SK-N-SH (cell line): ENCODE data around the gene NCOA5. TPM values are rescaled to one million over a fixed set of nuclear protein-coding genes. Genes with fewer than 3 reads are reported as not detected.

Experiments
- CTCF ChIA-PET: fragments of 300-600, 350-600 bp; formaldehyde crosslinking; extraction: SDS; loops from one replicate; lab custom pipeline; 2021; lab: Yijun Ruan, JAX
- POLR2A ChIA-PET: fragments of 350-600 bp; sonication (Branson Sonifier 250); formaldehyde crosslinking; extraction: SDS; loops from one replicate; lab custom pipeline; 2020; ENCODE audit warnings: antibody characterized with exemption, inconsistent platforms; lab: Yijun Ruan, JAX
- DNase-seq: peaks from one replicate; pipeline ENCODE4 v3.0.0; 2012
- H2AFZ ChIP-seq: fragments of 200-600 bp; sonication (generic); 2 replicates; pipeline ENCODE4 v1.8.1; 2016; ENCODE audit warnings: antibody characterized with exemption, mild to moderate bottlenecking, low read depth
- H3F3A ChIP-seq: fragments of 200-600 bp; sonication (generic); replicated peaks from 2 replicates; pipeline ENCODE3; 2016; ENCODE audit warnings: antibody characterized with exemption, mild to moderate bottlenecking; ENCODE audit not compliant: insufficient read depth
- H3K27ac ChIP-seq, 2 experiments: fragments of 200-500 bp in 1 of 2; fragments of 200-600 bp in 1 of 2; sonication (Bioruptor generic) in 1 of 2; sonication (generic), shearing (Covaris generic) in 1 of 2; 2 replicates each; pipeline versions ENCODE4 v1.5.1 to v1.6.1; 2014 to 2016; ENCODE audit warnings: low read depth in 2 of 2, inconsistent platforms in 1 of 2, low read length in 1 of 2, mild to moderate bottlenecking in 1 of 2, mixed read lengths in 1 of 2
- H3K27me3 ChIP-seq: fragments of 200-600 bp; sonication (generic), shearing (Covaris generic); 2 replicates; pipeline ENCODE4 v1.6.1; 2016; ENCODE audit warnings: mixed run types; ENCODE audit not compliant: insufficient read depth
- H3K36me3 ChIP-seq, 2 experiments: fragments of 200-500 bp in 1 of 2; fragments of 200-600 bp in 1 of 2; sonication (Bioruptor generic) in 1 of 2; sonication (generic) in 1 of 2; replicated peaks in 1 of 2; 2 replicates each; pipeline versions ENCODE3 to v1.5.1; 2014 to 2016; ENCODE audit warnings: low read length in 1 of 2, mild to moderate bottlenecking in 1 of 2; ENCODE audit not compliant: insufficient read depth in 2 of 2, control insufficient read depth in 1 of 2
- H3K4me1 ChIP-seq, 2 experiments: fragments of 200-500 bp in 1 of 2; fragments of 200-600 bp in 1 of 2; sonication (Bioruptor generic) in 1 of 2; sonication (generic), shearing (Covaris generic) in 1 of 2; 2 replicates each; pipeline versions ENCODE4 v1.5.1 to v1.6.1; 2014 to 2016; ENCODE audit warnings: low read depth in 1 of 2, low read length in 1 of 2, mixed run types in 1 of 2; ENCODE audit not compliant: insufficient read depth in 2 of 2, control insufficient read depth in 1 of 2
- H3K4me2 ChIP-seq: fragments of 200-600 bp; sonication (generic), shearing (Covaris generic); 2 replicates; pipeline ENCODE4 v1.6.1; 2017; ENCODE audit warnings: mixed run types
- H3K4me3 ChIP-seq, 2 experiments: fragments of 200-500 bp in 1 of 2; fragments of 200-600 bp in 1 of 2; sonication (Bioruptor generic) in 1 of 2; sonication (generic), shearing (Covaris generic) in 1 of 2; 2 replicates each; pipeline versions ENCODE4 v1.5.1 to v1.8.1; 2014 to 2016; ENCODE audit warnings: low read depth in 2 of 2, inconsistent platforms in 1 of 2, low read length in 1 of 2, mild to moderate bottlenecking in 1 of 2, mixed read lengths in 1 of 2, moderate library complexity in 1 of 2
- H3K79me2 ChIP-seq: fragments of 200-600 bp; sonication (generic); 2 replicates; pipeline ENCODE4 v1.8.1; 2017; ENCODE audit warnings: mild to moderate bottlenecking; ENCODE audit not compliant: insufficient read depth
- H3K9ac ChIP-seq: fragments of 200-600 bp; sonication (generic); 2 replicates; pipeline ENCODE4 v1.6.1; 2017; ENCODE audit warnings: mixed run types
- H3K9me2 ChIP-seq: fragments of 200-600 bp; sonication (generic); 2 replicates; pipeline ENCODE4 v1.6.1; 2017; ENCODE audit warnings: mixed run types
- H3K9me3 ChIP-seq: fragments of 200-600 bp; sonication (generic); 2 replicates; pipeline ENCODE4 v1.6.1; 2017; ENCODE audit warnings: mixed run types, mild to moderate bottlenecking, moderate library complexity
- H4K20me1 ChIP-seq: fragments of 200-600 bp; sonication (generic); 2 replicates; pipeline ENCODE4 v1.6.1; 2017; ENCODE audit warnings: mild to moderate bottlenecking, mixed run types; ENCODE audit not compliant: insufficient read depth
- ELF1 ChIP-seq: IDR thresholded peaks from 2 replicates; pipeline ENCODE4 v1.4.0; 2012
- EP300 ChIP-seq, 2 experiments: IDR thresholded peaks; 2 replicates each; pipeline versions ENCODE4 v1.4.0 to v1.6.1; 2012; ENCODE audit warnings: borderline replicate concordance in 1 of 2, low read depth in 1 of 2, low read length in 1 of 2
- JUND ChIP-seq: IDR thresholded peaks from 2 replicates; pipeline ENCODE4 v1.4.0; 2012
- MEF2A ChIP-seq: IDR thresholded peaks from 2 replicates; pipeline ENCODE4 v1.4.0; 2012; ENCODE audit warnings: low read depth, borderline replicate concordance
- PBX3 ChIP-seq: IDR thresholded peaks from 2 replicates; pipeline ENCODE4; 2012
- POLR2AphosphoS5 ChIP-seq: IDR thresholded peaks from 2 replicates; pipeline ENCODE4 v1.6.1; 2012; ENCODE audit warnings: low read depth, low read length
- RCOR1 ChIP-seq: fragments of 150-350 bp; IDR thresholded peaks from 2 replicates; pipeline ENCODE4 v1.6.1; 2017; ENCODE audit warnings: antibody characterized with exemption, low read length
- REST ChIP-seq: IDR thresholded peaks from 2 replicates; pipeline ENCODE4 v1.6.1; 2012; ENCODE audit warnings: mild to moderate bottlenecking, low read depth, low read length, moderate library complexity
- SIN3A ChIP-seq: IDR thresholded peaks from 2 replicates; pipeline ENCODE4 v1.6.1; 2012; ENCODE audit warnings: low read depth, mild to moderate bottlenecking, low read length, moderate library complexity, borderline replicate concordance
- TEAD4 ChIP-seq: IDR thresholded peaks from 2 replicates; pipeline ENCODE4 v1.4.0; 2012; ENCODE audit warnings: mild to moderate bottlenecking, borderline replicate concordance; ENCODE audit not compliant: insufficient read depth
- USF1 ChIP-seq: IDR thresholded peaks from 2 replicates; pipeline ENCODE4 v1.4.0; 2012; ENCODE audit warnings: low read depth, borderline replicate concordance
- WGBS: methylation state at CpG from one replicate; pipeline ENCODE4 v1.1.6; 2017; ENCODE audit warnings: low lambda C conversion rate; 5-methylcytosine and 5-hydroxymethylcytosine counted together
- polyA plus RNA-seq, 3 experiments: library from polyadenylated mRNA; depleted of rRNA; stranded (reverse); fragments of >200 nt; gene quantifications; 2 replicates each; pipeline ENCODE4 v1.2.3, GENCODE V29; 2012
- TF ChIP-seq, protein P1 (sequence below): IDR thresholded peaks from 2 replicates; pipeline ENCODE4 v1.4.0; 2012; ENCODE audit warnings: low read depth
- TF ChIP-seq, protein P2 (sequence below): fragments of 150-350 bp; IDR thresholded peaks from 2 replicates; pipeline ENCODE4 v1.6.1; 2017; ENCODE audit warnings: antibody characterized with exemption, low read length, low read depth, borderline replicate concordance

NCOA5 gene
- polyA plus RNA-seq, 1 of the 3 experiments (the other 2 are of a cell fraction), result 20.4 TPM

GRCh38 chr20:46043556-46043955 lies 46.2 kb downstream of the NCOA5 start:
- POLR2A ChIA-PET, result no interaction called here
- 26% methylated on average over 7 of the region's 7 CpGs for WGBS

DNA sequence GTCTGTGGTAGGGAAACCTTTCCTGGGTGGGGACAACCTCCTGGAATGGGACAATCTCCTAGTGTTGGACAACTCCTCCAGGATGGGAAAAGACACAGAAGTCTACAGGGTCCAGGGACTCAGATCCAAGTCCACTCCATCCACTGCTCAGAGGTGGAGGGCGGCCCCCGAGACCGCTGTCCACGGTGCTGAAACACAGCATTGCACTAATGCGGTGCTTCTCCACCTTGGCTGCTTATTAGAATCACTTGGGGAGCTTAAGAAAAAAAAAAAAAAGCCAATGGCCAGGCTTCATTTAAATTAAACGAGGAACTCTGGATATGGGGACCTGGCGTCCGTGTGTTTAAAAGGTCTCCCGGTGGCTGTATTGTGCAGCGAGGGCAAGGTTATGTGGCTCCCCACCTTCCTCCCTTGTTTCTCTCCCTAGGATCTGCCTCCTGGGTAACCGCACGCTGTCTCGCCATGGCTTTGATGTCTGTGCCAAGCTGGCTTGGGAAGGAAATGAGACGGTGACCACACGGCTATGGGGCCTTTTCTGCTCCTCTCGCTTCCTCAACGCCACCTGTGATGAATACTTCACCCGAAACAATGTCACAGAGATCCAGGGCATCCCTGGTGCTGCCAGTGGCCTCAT lies 48.7 kb downstream of the NCOA5 start:
- WGBS, result 59% methylated on average over 18 of the region's 18 CpGs
- no peak for DNase-seq
- Histone ChIP-seq H3K36me3 (no peaks in the 10 kb centered on the region), H3F3A (no peaks in the 10 kb centered on the region), H3K27ac (no peak overlapping the region), H3K4me3 (no peak overlapping the region), H3K9ac (no peak overlapping the region), H3K9me2 (no peaks in the 10 kb centered on the region), H4K20me1 (no peaks in the 10 kb centered on the region; the same call in 1 of the 2 replicates), H3K9me3 (no peaks in the 10 kb centered on the region), H3K27me3 (no peaks in the 10 kb centered on the region), H3K4me2 (no peak overlapping the region), H3K4me1 (no peaks in the 10 kb centered on the region), H2AFZ (no peak overlapping the region), H3K79me2 (no peaks in the 10 kb centered on the region)
- ChIA-PET CTCF (no interaction called here), POLR2A (no interaction called here)
- TF ChIP-seq, protein P1, sequence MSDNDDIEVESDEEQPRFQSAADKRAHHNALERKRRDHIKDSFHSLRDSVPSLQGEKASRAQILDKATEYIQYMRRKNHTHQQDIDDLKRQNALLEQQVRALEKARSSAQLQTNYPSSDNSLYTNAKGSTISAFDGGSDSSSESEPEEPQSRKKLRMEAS, result no peak
- TF ChIP-seq EP300 (IDR thresholded peaks at IDR 0.05; ENCODE audit: borderline replicate concordance in 1 of 2, low read depth in 1 of 2, low read length in 1 of 2) (no peak), REST (peak; percentile 96), MEF2A (no peak)
- TF ChIP-seq, protein P2, sequence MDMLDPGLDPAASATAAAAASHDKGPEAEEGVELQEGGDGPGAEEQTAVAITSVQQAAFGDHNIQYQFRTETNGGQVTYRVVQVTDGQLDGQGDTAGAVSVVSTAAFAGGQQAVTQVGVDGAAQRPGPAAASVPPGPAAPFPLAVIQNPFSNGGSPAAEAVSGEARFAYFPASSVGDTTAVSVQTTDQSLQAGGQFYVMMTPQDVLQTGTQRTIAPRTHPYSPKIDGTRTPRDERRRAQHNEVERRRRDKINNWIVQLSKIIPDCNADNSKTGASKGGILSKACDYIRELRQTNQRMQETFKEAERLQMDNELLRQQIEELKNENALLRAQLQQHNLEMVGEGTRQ, result no peak

More at GRCh38 chr20:46043556-46043955, 46.2 kb downstream of the NCOA5 start:
- DNase-seq, result no peak
- Histone ChIP-seq H3K4me3 (no peak overlapping the region), H2AFZ (no peak overlapping the region), H3K79me2 (no peaks in the 10 kb centered on the region), H3K9ac (no peak overlapping the region), H3K9me3 (no peaks in the 10 kb centered on the region), H3K27ac (no peak overlapping the region), H4K20me1 (no peaks in the 10 kb centered on the region; the same call in 1 of the 2 replicates), H3F3A (no peaks in the 10 kb centered on the region), H3K4me1 (no peaks in the 10 kb centered on the region), H3K4me2 (no peak overlapping the region), H3K9me2 (no peaks in the 10 kb centered on the region), H3K36me3 (no peaks in the 10 kb centered on the region), H3K27me3 (no peaks in the 10 kb centered on the region)
- TF ChIP-seq JUND (no peak), EP300 (IDR thresholded peaks at IDR 0.05; ENCODE audit: borderline replicate concordance in 1 of 2, low read depth in 1 of 2, low read length in 1 of 2) (no peak), PBX3 (no peak), POLR2AphosphoS5 (no peak), USF1 (no peak), TEAD4 (no peak), RCOR1 (no peak), ELF1 (no peak), SIN3A (no peak)
- TF ChIP-seq, protein P1, result no peak
- TF ChIP-seq, protein P2, result no peak
- CTCF ChIA-PET, result interaction anchor here (1.1 to 1.5 kb wide), 2 partner anchors 45 to 74 kb away, joined by 3 read pairs; no protein-coding TSS in a partner anchor
